B cell (primary cell): Measurements from ENCODE around the gene GCN1. TPM values are rescaled to one million over a fixed set of nuclear protein-coding genes. Genes with fewer than 3 reads are reported as not detected.

Experiments used
- ATAC-seq: fragments of 200-7000 bp; cut with Tn5 transposase; one replicate; pipeline ENCODE4 v1.10.0; 2021; ENCODE audit warnings: low read depth, mild to moderate bottlenecking, moderate number of reproducible peaks, moderate library complexity
- CTCF ChIA-PET: fragments of 350-600 bp; sonication (Branson Sonifier 250); formaldehyde crosslinking; loops from one replicate; lab custom pipeline; 2021; ENCODE audit warnings: antibody characterized with exemption, inconsistent platforms; lab: Charles Lee
- POLR2A ChIA-PET: fragments of 350-600 bp; sonication (Branson Sonifier 250); formaldehyde crosslinking; loops from one replicate; lab custom pipeline; 2021; ENCODE audit warnings: antibody characterized with exemption; lab: Charles Lee
- DNase-seq: peaks from one replicate; pipeline ENCODE4 v3.0.0; 2013
- H2AFZ ChIP-seq: 2 replicates; pipeline ENCODE4 v1.6.1; 2012; ENCODE audit warnings: mild to moderate bottlenecking, low read depth, low read length; ENCODE audit not compliant: insufficient read depth, poor library complexity, severe bottlenecking
- H3K27ac ChIP-seq, 2 donors: 1 replicate in 1 of 2; 2 replicates in 1 of 2; pipeline ENCODE4 v1.5.1; 2012 to 2013; ENCODE audit warnings: low read length in 2 of 2, mild to moderate bottlenecking in 2 of 2, moderate library complexity in 1 of 2
- H3K27me3 ChIP-seq, 4 experiments: fragments of 200-600 bp in 1 of 4; sonication (generic) in 1 of 4; replicated peaks in 1 of 4; 1 replicate in 2 of 4; 2 replicates in 2 of 4; pipeline versions ENCODE4 v1.6.1 to v1.7.0; 2013 to 2016; ENCODE audit warnings: low read length in 3 of 4, mild to moderate bottlenecking in 2 of 4, mixed read lengths in 1 of 4, moderate library complexity in 1 of 4; ENCODE audit not compliant: insufficient read depth in 4 of 4, control insufficient read depth in 3 of 4; ENCODE audit errors: control extremely low read depth in 1 of 4
- H3K36me3 ChIP-seq, 2 experiments: replicated peaks in 1 of 2; 1 replicate in 1 of 2; 2 replicates in 1 of 2; pipeline versions ENCODE4 v1.6.1 to v1.7.1; 2013; ENCODE audit warnings: low read length in 1 of 2; ENCODE audit not compliant: insufficient read depth in 2 of 2, control insufficient read depth in 1 of 2; ENCODE audit errors: control extremely low read depth in 1 of 2, extremely low read depth in 1 of 2
- H3K4me1 ChIP-seq, 2 donors: fragments of 200-600 bp in 1 of 2; sonication (generic) in 1 of 2; 1 replicate in 1 of 2; 2 replicates in 1 of 2; pipeline versions ENCODE4 v1.5.1 to v1.6.1; 2013 to 2017; ENCODE audit warnings: low read length in 2 of 2; ENCODE audit not compliant: control insufficient read depth in 2 of 2, insufficient read depth in 2 of 2
- H3K4me2 ChIP-seq: replicated peaks from 2 replicates; pipeline ENCODE3; 2012; ENCODE audit warnings: mild to moderate bottlenecking, low read depth, low read length; ENCODE audit not compliant: poor library complexity, severe bottlenecking
- H3K4me3 ChIP-seq, 5 experiments: fragments of 200-600 bp in 1 of 5; sonication (generic) in 1 of 5; 1 replicate in 3 of 5; 2 replicates in 2 of 5; pipeline versions ENCODE4 v1.5.1 to v1.7.0; 2011 to 2016; ENCODE audit warnings: low read length in 4 of 5, mild to moderate bottlenecking in 4 of 5, low read depth in 2 of 5, control low read depth in 1 of 5, moderate library complexity in 1 of 5; ENCODE audit not compliant: insufficient read depth in 1 of 5; ENCODE audit errors: control extremely low read depth in 1 of 5, extremely low read depth in 1 of 5
- H3K79me2 ChIP-seq: fragments of 200-600 bp; sonication (generic); one replicate; pipeline ENCODE4 v1.6.0; 2016; ENCODE audit warnings: low read length; ENCODE audit not compliant: control insufficient read depth, insufficient read depth
- H3K9ac ChIP-seq: fragments of 200-600 bp; sonication (generic); 2 replicates; pipeline ENCODE4 v1.6.1; 2017; ENCODE audit warnings: mild to moderate bottlenecking, low read length, moderate library complexity
- H3K9me3 ChIP-seq, 3 donors: one replicate each; pipeline versions ENCODE4 v1.6.1 to v1.7.1; 2013; ENCODE audit warnings: low read length in 2 of 3; ENCODE audit not compliant: control insufficient read depth in 2 of 3, insufficient read depth in 1 of 3; ENCODE audit errors: control extremely low read depth in 1 of 3
- H4K20me1 ChIP-seq: 2 replicates; pipeline ENCODE4 v1.6.0; 2012; ENCODE audit warnings: mild to moderate bottlenecking, low read length; ENCODE audit not compliant: insufficient read depth, control insufficient read depth, poor library complexity, severe bottlenecking
- H3K27ac Mint-ChIP-seq: one replicate; pipeline ENCODE4 v1.8.0; 2021; ENCODE audit warnings: mixed read lengths
- H3K27me3 Mint-ChIP-seq: one replicate; pipeline ENCODE4 v1.8.0; 2021; ENCODE audit warnings: mixed read lengths
- H3K4me1 Mint-ChIP-seq: one replicate; pipeline ENCODE4 v1.8.0; 2021; ENCODE audit warnings: mixed read lengths
- H3K4me3 Mint-ChIP-seq: one replicate; pipeline ENCODE4 v1.8.0; 2021; ENCODE audit warnings: mixed read lengths
- H3K9me3 Mint-ChIP-seq: one replicate; pipeline ENCODE4 v1.8.0; 2022; ENCODE audit warnings: mixed read lengths; ENCODE audit not compliant: insufficient read depth
- EZH2 ChIP-seq: IDR thresholded peaks from 2 replicates; pipeline ENCODE4 v1.6.1; 2012; ENCODE audit warnings: borderline replicate concordance, low read depth, mild to moderate bottlenecking, moderate library complexity, low read length; ENCODE audit not compliant: insufficient read depth, poor library complexity, severe bottlenecking
- WGBS: methylation state at CpG from one replicate; pipeline ENCODE4 v1.1.5; 2013; ENCODE audit warnings: missing lambda C conversion rate; ENCODE audit not compliant: insufficient coverage; 5-methylcytosine and 5-hydroxymethylcytosine counted together
- intact Hi-C: fragments of 100-400 bp; cut with micrococcal nuclease; formaldehyde crosslinking; loops from one replicate; pipeline ENCODE4 v1.10.0; 2022
- polyA plus RNA-seq: library from polyadenylated mRNA; depleted of rRNA; stranded (reverse); fragments of >200 nt; gene quantifications from 2 replicates; pipeline ENCODE4 v1.2.3, GENCODE V29; 2012
- total RNA-seq, 2 donors: library from RNA; stranded (reverse); fragments of 120-200 nt in 1 of 2; gene quantifications; 1 replicate in 1 of 2; 2 replicates in 1 of 2; pipeline versions ENCODE4 v1.2.3 to v1.2.4, GENCODE V29; 2013 to 2022
- TF ChIP-seq, protein P1 (sequence below): fragments of 200-600 bp; IDR thresholded peaks from one replicate; pipeline ENCODE4 v1.8.0; 2022; ENCODE audit warnings: antibody characterized with exemption, mild to moderate bottlenecking

GCN1 gene
- total and polyA plus RNA-seq, 2 donors (not counting 1 experiment from before 2014, with no cell fraction given), result 41.3 to 127 TPM

DNA sequence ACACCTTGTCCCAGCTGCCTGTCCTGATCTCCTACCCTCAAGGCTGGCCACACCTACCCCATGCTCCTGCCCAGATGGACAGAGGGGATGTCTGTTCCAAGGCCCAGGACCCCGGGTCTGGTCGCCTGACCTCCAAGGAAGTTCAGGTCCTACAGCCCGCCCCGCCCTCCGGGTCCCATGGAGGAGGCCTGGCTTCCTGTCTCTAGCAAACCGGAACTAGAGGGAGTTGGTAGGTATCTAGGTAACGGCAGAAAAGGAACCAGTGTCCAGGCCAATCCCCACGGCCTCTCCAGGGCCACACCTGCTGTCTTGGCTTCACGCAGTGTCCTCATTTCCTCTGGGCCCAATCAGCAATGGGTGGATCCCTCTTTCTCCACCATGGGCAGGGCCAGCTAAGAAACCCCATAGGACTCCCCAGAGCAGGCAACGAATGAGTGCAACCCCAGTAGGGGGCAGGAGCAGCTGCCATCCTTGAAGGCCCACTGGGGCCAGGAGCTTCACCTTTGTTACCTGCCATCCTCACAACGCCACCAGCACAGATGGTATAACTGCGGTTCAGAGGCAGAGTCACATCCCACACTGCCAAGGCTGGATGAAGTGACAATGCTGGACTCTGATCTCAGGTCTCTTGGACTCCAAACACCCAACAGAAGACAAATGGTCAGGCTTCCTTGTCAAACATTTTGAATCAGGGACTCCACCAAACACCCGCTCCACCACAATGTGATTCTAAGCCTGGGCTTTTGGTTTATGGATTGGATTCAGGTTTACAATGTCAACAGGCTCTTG is 31.5 kb upstream of the GCN1 start:
- no peak for ATAC-seq
- Histone ChIP-seq H3K27me3 (peaks cover 0 to 67% (median 27%) of the 10 kb centered on the region in 4 experiments), H2AFZ (peak overlapping the region; percentile 40), H3K4me1 (peaks cover 39 to 46% of the 10 kb centered on the region in 2 donors), H3K9me3 (peaks cover 0 to 14% (median 0%) of the 10 kb centered on the region in 3 donors), H4K20me1 (no peaks in the 10 kb centered on the region), H3K27ac (no peak overlapping the region), H3K36me3 (no peaks in the 10 kb centered on the region), H3K4me2 (peak overlapping the region; percentile 45), H3K79me2 (peaks cover 7% of the 10 kb centered on the region), H3K9ac (no peak overlapping the region), H3K4me3 (no peak overlapping the region)
- peak overlapping the region; percentile 30 for H3K4me3 Mint-ChIP-seq
- no peaks in the 10 kb centered on the region for H3K9me3 Mint-ChIP-seq
- WGBS, result 44% methylated on average over 11 of the region's 13 CpGs
- peaks cover 23% of the 10 kb centered on the region for H3K27me3 Mint-ChIP-seq
- peaks cover 29% of the 10 kb centered on the region for H3K4me1 Mint-ChIP-seq
- no peak overlapping the region for H3K27ac Mint-ChIP-seq
- ChIA-PET POLR2A (interaction anchor here (0.5 to 1.1 kb wide), 2 partner anchors 25 to 43 kb away, joined by 3 to 15 read pairs; partner anchors contain the start of gene RPLP0), CTCF (interaction anchor here (1.1 to 11.5 kb wide), 8 partner anchors 12 to 92 kb away, joined by 3 to 313 read pairs (median 30); partner anchors contain the start of genes PXN and RPLP0)
- intact Hi-C loops, result no loop called here
- DNase-seq, result no peak
- TF ChIP-seq EZH2, result no peak
- TF ChIP-seq, protein P1, sequence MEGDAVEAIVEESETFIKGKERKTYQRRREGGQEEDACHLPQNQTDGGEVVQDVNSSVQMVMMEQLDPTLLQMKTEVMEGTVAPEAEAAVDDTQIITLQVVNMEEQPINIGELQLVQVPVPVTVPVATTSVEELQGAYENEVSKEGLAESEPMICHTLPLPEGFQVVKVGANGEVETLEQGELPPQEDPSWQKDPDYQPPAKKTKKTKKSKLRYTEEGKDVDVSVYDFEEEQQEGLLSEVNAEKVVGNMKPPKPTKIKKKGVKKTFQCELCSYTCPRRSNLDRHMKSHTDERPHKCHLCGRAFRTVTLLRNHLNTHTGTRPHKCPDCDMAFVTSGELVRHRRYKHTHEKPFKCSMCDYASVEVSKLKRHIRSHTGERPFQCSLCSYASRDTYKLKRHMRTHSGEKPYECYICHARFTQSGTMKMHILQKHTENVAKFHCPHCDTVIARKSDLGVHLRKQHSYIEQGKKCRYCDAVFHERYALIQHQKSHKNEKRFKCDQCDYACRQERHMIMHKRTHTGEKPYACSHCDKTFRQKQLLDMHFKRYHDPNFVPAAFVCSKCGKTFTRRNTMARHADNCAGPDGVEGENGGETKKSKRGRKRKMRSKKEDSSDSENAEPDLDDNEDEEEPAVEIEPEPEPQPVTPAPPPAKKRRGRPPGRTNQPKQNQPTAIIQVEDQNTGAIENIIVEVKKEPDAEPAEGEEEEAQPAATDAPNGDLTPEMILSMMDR, result no peak

DNA sequence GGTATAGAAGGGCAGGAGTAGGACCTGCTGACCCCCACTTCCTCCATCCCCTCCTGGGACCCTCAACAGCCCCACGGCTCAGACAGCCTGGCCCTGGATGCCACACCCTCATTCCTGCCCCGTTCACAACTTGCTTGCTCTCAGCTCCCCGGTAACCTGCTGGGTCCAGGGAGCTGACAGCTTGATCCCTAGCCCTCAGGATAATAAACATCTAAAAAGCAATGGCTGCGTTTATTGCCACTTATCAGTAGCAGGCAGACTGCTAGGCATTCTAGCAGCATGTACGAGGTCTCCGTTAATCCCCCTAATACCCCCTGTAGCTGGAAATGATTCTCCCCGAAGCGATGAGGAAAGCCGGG is 30.7 kb upstream of the GCN1 start:
- Histone ChIP-seq H3K79me2 (peaks cover 7% of the 10 kb centered on the region), H3K9me3 (peaks cover 0 to 14% (median 0%) of the 10 kb centered on the region in 3 donors), H3K9ac (no peak overlapping the region), H3K27me3 (peaks cover 0 to 58% (median 22%) of the 10 kb centered on the region in 4 experiments), H3K27ac (no peak overlapping the region), H2AFZ (no peak overlapping the region), H3K4me3 (no peak overlapping the region), H3K4me1 (peaks cover 39 to 41% of the 10 kb centered on the region in 2 donors), H3K4me2 (peak overlapping the region; percentile 31), H3K36me3 (no peaks in the 10 kb centered on the region), H4K20me1 (no peaks in the 10 kb centered on the region)
- Mint-ChIP-seq H3K27ac (no peak overlapping the region), H3K4me1 (peaks cover 29% of the 10 kb centered on the region), H3K9me3 (no peaks in the 10 kb centered on the region), H3K27me3 (peaks cover 24% of the 10 kb centered on the region), H3K4me3 (peak overlapping the region; percentile 29)
- 49% methylated on average over 8 of the region's 9 CpGs for WGBS
- ATAC-seq (no peak), DNase-seq (no peak)
- intact Hi-C loops, result no loop called here
- ChIA-PET CTCF (interaction anchor here (1.5 to 11.5 kb wide), 3 partner anchors 24 to 40 kb away, joined by 10 to 313 read pairs (median 54); partner anchors contain the start of genes PXN and RPLP0), POLR2A (interaction anchor here (1.0 kb wide), 1 partner anchor 40 kb away, joined by 4 read pairs; the partner anchor contains the start of gene PXN)
- TF ChIP-seq EZH2, result no peak
- TF ChIP-seq, protein P1, result no peak
